Neutrophil (primary cell): ENCODE data around the gene NTRK3.

Experiments used
- H3K27ac ChIP-seq: fragments of 200-600 bp; sonication (generic); 2 replicates; pipeline ENCODE4 v1.5.1; 2016; ENCODE audit warnings: mild to moderate bottlenecking, moderate library complexity
- H3K27me3 ChIP-seq: fragments of 200-600 bp; sonication (generic); 2 replicates; pipeline ENCODE4 v1.6.0; 2016; ENCODE audit warnings: mild to moderate bottlenecking
- H3K36me3 ChIP-seq: fragments of 200-600 bp; sonication (generic); 2 replicates; pipeline ENCODE4 v1.5.1; 2017
- H3K4me1 ChIP-seq, 2 experiments: fragments of 200-600 bp in 1 of 2; sonication (generic) in 1 of 2; 1 replicate in 1 of 2; 2 replicates in 1 of 2; pipeline versions ENCODE4 v1.5.1 to v1.6.1; 2013 to 2016; ENCODE audit warnings: low read depth in 1 of 2, low read length in 1 of 2, mild to moderate bottlenecking in 1 of 2, moderate library complexity in 1 of 2; ENCODE audit not compliant: control insufficient read depth in 1 of 2, insufficient read depth in 1 of 2
- H3K4me3 ChIP-seq, 2 experiments: fragments of 200-600 bp in 1 of 2; sonication (generic) in 1 of 2; 1 replicate in 1 of 2; 2 replicates in 1 of 2; pipeline ENCODE4 v1.5.1; 2013 to 2016; ENCODE audit warnings: low read depth in 1 of 2, low read length in 1 of 2, mild to moderate bottlenecking in 1 of 2, moderate library complexity in 1 of 2
- H3K9me3 ChIP-seq: fragments of 200-600 bp; sonication (generic); 2 replicates; pipeline ENCODE4 v1.5.1; 2016
- TF ChIP-seq, protein P1 (sequence below): fragments of 200-600 bp; sonication (generic); IDR thresholded peaks from 2 replicates; pipeline ENCODE4 v1.5.1; 2016; ENCODE audit warnings: antibody characterized with exemption

NTRK3 gene

GRCh38 chr15:88238618-88239430 is 17.7 kb downstream of the NTRK3 start:
- Histone ChIP-seq H3K4me1 (no peaks in the 10 kb centered on the region), H3K27me3 (peaks cover 10% of the 10 kb centered on the region), H3K4me3 (no peak overlapping the region), H3K27ac (no peak overlapping the region), H3K36me3 (no peaks in the 10 kb centered on the region), H3K9me3 (no peaks in the 10 kb centered on the region)
- TF ChIP-seq, protein P1, sequence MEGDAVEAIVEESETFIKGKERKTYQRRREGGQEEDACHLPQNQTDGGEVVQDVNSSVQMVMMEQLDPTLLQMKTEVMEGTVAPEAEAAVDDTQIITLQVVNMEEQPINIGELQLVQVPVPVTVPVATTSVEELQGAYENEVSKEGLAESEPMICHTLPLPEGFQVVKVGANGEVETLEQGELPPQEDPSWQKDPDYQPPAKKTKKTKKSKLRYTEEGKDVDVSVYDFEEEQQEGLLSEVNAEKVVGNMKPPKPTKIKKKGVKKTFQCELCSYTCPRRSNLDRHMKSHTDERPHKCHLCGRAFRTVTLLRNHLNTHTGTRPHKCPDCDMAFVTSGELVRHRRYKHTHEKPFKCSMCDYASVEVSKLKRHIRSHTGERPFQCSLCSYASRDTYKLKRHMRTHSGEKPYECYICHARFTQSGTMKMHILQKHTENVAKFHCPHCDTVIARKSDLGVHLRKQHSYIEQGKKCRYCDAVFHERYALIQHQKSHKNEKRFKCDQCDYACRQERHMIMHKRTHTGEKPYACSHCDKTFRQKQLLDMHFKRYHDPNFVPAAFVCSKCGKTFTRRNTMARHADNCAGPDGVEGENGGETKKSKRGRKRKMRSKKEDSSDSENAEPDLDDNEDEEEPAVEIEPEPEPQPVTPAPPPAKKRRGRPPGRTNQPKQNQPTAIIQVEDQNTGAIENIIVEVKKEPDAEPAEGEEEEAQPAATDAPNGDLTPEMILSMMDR, result no peak

GRCh38 chr15:88234711-88235110 is 21.8 kb downstream of the NTRK3 start:
- Histone ChIP-seq H3K4me3 (no peak overlapping the region), H3K4me1 (no peaks in the 10 kb centered on the region), H3K36me3 (no peaks in the 10 kb centered on the region), H3K27me3 (peaks cover 10% of the 10 kb centered on the region), H3K27ac (no peak overlapping the region), H3K9me3 (no peaks in the 10 kb centered on the region)
- TF ChIP-seq, protein P1, result no peak

- TF ChIP-seq, protein P1, result no peak
- H3K4me1 ChIP-seq, result no peaks in the 10 kb centered on the region
These were observed 22.6 kb downstream of the NTRK3 start for GRCh38 chr15:88233921-88234320.

DNA sequence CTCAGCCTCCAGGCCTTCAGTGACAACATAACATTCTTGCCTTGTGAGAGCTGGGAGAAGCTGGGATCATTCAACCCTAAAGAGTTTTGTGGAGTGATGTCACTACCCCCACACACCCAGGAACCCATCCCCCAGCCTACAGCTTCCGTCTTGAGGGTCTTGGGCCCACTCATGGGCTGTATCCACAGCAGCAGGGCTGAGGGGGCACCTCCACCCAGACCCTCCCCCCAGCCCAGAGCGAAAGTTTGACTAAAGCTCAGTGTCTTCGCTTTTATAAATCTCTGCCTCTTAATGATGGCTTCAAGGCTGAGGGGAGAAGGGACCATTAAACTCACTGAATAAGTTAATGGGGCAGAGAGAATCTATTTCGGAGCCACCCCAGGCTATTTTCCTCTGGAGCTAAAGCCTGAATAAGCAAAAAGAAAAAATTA is 23.8 kb downstream of the NTRK3 start:
- Histone ChIP-seq H3K27me3 (peaks cover 8% of the 10 kb centered on the region), H3K4me1 (no peaks in the 10 kb centered on the region), H3K4me3 (no peak overlapping the region), H3K9me3 (no peaks in the 10 kb centered on the region), H3K36me3 (no peaks in the 10 kb centered on the region), H3K27ac (no peak overlapping the region)
- TF ChIP-seq, protein P1, result no peak

More at GRCh38 chr15:88233921-88234320, 22.6 kb downstream of the NTRK3 start:
- Histone ChIP-seq H3K27ac (no peak overlapping the region), H3K9me3 (no peaks in the 10 kb centered on the region), H3K27me3 (peaks cover 10% of the 10 kb centered on the region), H3K36me3 (no peaks in the 10 kb centered on the region), H3K4me3 (no peak overlapping the region)

GRCh38 chr15:88231909-88232644 is 24.5 kb downstream of the NTRK3 start:
- peaks cover 4% of the 10 kb centered on the region for H3K27me3 ChIP-seq
- H3K4me1 ChIP-seq, result no peaks in the 10 kb centered on the region
- no peak overlapping the region for H3K4me3 ChIP-seq
- TF ChIP-seq, protein P1, result no peak
- no peaks in the 10 kb centered on the region for H3K9me3 ChIP-seq
- no peak overlapping the region for H3K27ac ChIP-seq
- H3K36me3 ChIP-seq, result no peaks in the 10 kb centered on the region
